K562 (cell line): ENCODE measurements around the gene COL15A1. TPM values are rescaled to one million over a fixed set of nuclear protein-coding genes. Genes with fewer than 3 reads are reported as not detected.
A peak's percentile ranks its signal among the peaks of the same experiment; 100 is the strongest.

Experiments
- ATAC-seq: fragments of 200-7000 bp; cut with Tn5 transposase; 3 replicates; pipeline ENCODE4 v1.9.1; 2020; ENCODE audit warnings: moderate library complexity
- BruUV-seq: library from RNA; stranded (reverse); fragments of 400-500 nt; replicated peaks from 2 replicates; lab custom pipeline; 2021; lab: Mats Ljungman, UMichigan
- CTCF ChIA-PET: fragments of 300-600 bp; formaldehyde crosslinking; extraction: SDS; loops from one replicate; lab custom pipeline; 2021; ENCODE audit warnings: low intra/inter-chr PET ratio; lab: Yijun Ruan, JAX
- POLR2A ChIA-PET: fragments of 300-600, 350-650 bp; sonication (Branson Sonifier 250); formaldehyde crosslinking; extraction: SDS; loops from one replicate; lab custom pipeline; 2021; ENCODE audit warnings: antibody characterized with exemption, inconsistent platforms; lab: Yijun Ruan, JAX
- DNase-seq, 4 experiments: peaks; one replicate each; pipeline versions ENCODE4 v3.0.0 to v3.0.0-alpha.2; 2011 to 2018; ENCODE audit warnings: low spot score in 3 of 4, mixed read lengths in 3 of 4; ENCODE audit errors: extremely low read depth in 1 of 4
- FAIRE-seq: peaks from 2 replicates; lab custom pipeline; 2011; peaks lifted over from hg19 to GRCh38; lab: Jason Lieb, UNC
- H2AFZ ChIP-seq: 2 replicates; pipeline ENCODE4 v1.6.0; 2011; ENCODE audit warnings: low read depth, low read length, control low read depth, inconsistent platforms
- H3K27ac ChIP-seq: fragments of 200-600 bp; 3 replicates; pipeline ENCODE4 v1.8.0; 2011; ENCODE audit warnings: low read depth, mild to moderate bottlenecking, control low read depth, inconsistent platforms, low read length, moderate library complexity, mixed read lengths; ENCODE audit errors: extremely low read depth
- H3K27me3 ChIP-seq, 2 experiments: fragments of 300-600 bp in 1 of 2; 2 replicates in 1 of 2; 3 replicates in 1 of 2; pipeline versions ENCODE4 v1.6.0 to v1.8.0; 2011; ENCODE audit warnings: inconsistent platforms in 2 of 2, low read length in 2 of 2, mild to moderate bottlenecking in 1 of 2, mixed read lengths in 1 of 2, moderate library complexity in 1 of 2; ENCODE audit not compliant: control insufficient read depth in 2 of 2, insufficient read depth in 2 of 2
- H3K36me3 ChIP-seq: fragments of 300-600 bp; 3 replicates; pipeline ENCODE4 v1.8.0; 2011; ENCODE audit warnings: mild to moderate bottlenecking, low read length, inconsistent platforms; ENCODE audit not compliant: control insufficient read depth, insufficient read depth
- H3K4me1 ChIP-seq, 2 experiments: fragments of 200-600 bp in 1 of 2; replicated peaks in 1 of 2; 2 replicates in 1 of 2; 3 replicates in 1 of 2; pipeline versions ENCODE4 v1.5.1 to v1.8.0; 2011; ENCODE audit warnings: inconsistent platforms in 2 of 2, low read length in 2 of 2, mild to moderate bottlenecking in 1 of 2, mixed read lengths in 1 of 2, moderate library complexity in 1 of 2; ENCODE audit not compliant: control insufficient read depth in 2 of 2, insufficient read depth in 2 of 2
- H3K4me2 ChIP-seq: 2 replicates; pipeline ENCODE4 v1.6.1; 2011; ENCODE audit warnings: low read length, control low read depth, inconsistent platforms, mixed read lengths; ENCODE audit not compliant: insufficient read depth
- H3K4me3 ChIP-seq: fragments of 200-600 bp; sonication (generic), shearing (Covaris generic); 2 replicates; pipeline ENCODE4 v1.5.1; 2016; ENCODE audit warnings: control low read depth, inconsistent platforms
- H3K79me2 ChIP-seq: fragments of 200-600 bp; 3 replicates; pipeline ENCODE4 v1.8.0; 2011; ENCODE audit warnings: low read length, inconsistent platforms; ENCODE audit not compliant: control insufficient read depth, insufficient read depth
- H3K9ac ChIP-seq, 2 experiments: 2 replicates each; pipeline versions ENCODE4 v1.6.0 to v1.6.1; 2011; ENCODE audit warnings: low read depth in 2 of 2, low read length in 2 of 2, control low read depth in 1 of 2, inconsistent platforms in 1 of 2, mild to moderate bottlenecking in 1 of 2, mixed read lengths in 1 of 2; ENCODE audit not compliant: insufficient read depth in 1 of 2
- H3K9me1 ChIP-seq: one replicate; pipeline ENCODE4 v1.6.0; 2011; ENCODE audit warnings: inconsistent platforms, mild to moderate bottlenecking, low read length, moderate library complexity; ENCODE audit not compliant: control insufficient read depth, insufficient read depth
- H3K9me3 ChIP-seq: replicated peaks from 2 replicates; pipeline ENCODE4 v1.5.1; 2011; ENCODE audit warnings: low read depth, low read length, inconsistent platforms; ENCODE audit not compliant: control insufficient read depth, insufficient read depth
- H4K20me1 ChIP-seq: replicated peaks from 2 replicates; pipeline ENCODE4 v1.6.1; 2011; ENCODE audit warnings: low read length, inconsistent platforms, mixed read lengths; ENCODE audit not compliant: control insufficient read depth, insufficient read depth
- ARID3B ChIP-seq: fragments of 250-450 bp; sonication (Bioruptor Pico); IDR thresholded peaks from 2 replicates; pipeline ENCODE4 v1.4.0; 2020; ENCODE audit warnings: borderline replicate concordance
- CEBPZ ChIP-seq: fragments of 150-350 bp; IDR thresholded peaks from 2 replicates; pipeline ENCODE4 v1.6.1; 2014; ENCODE audit warnings: low read depth, mild to moderate bottlenecking, low read length, borderline replicate concordance
- EHMT2 ChIP-seq: fragments of 450-650 bp; IDR thresholded peaks from 2 replicates; pipeline ENCODE4 v1.6.1; 2018; ENCODE audit warnings: antibody characterized with exemption
- HNRNPL ChIP-seq: fragments of 200-400 bp; formaldehyde crosslinking; IDR thresholded peaks from 2 replicates; pipeline ENCODE4 v1.6.1; 2017; ENCODE audit warnings: low read depth, mild to moderate bottlenecking, low read length
- SNRNP70 ChIP-seq: fragments of 200-400 bp; formaldehyde crosslinking; optimal IDR thresholded peaks from 2 replicates; pipeline ENCODE3; 2017; ENCODE audit warnings: low read depth, low read length
- STAT6 ChIP-seq: sonication (generic); formaldehyde crosslinking; IDR thresholded peaks from 2 replicates; pipeline ENCODE4 v1.8.1; 2023; ENCODE audit warnings: mild to moderate bottlenecking, missing genetic modification reagents
- TAF15 ChIP-seq: fragments of 200-400 bp; formaldehyde crosslinking; IDR thresholded peaks from 2 replicates; pipeline ENCODE4 v1.6.1; 2017; ENCODE audit warnings: mild to moderate bottlenecking, low read depth, low read length, moderate library complexity
- ZBTB33 ChIP-seq: sonication (generic); formaldehyde crosslinking; IDR thresholded peaks from 2 replicates; pipeline ENCODE4 v1.8.1; 2023; ENCODE audit warnings: mild to moderate bottlenecking, missing genetic modification reagents
- WGBS: fragments of 100-300 bp; shearing (Covaris generic); methylation state at CpG from one replicate; pipeline ENCODE4 v1.1.6; 2016; ENCODE audit warnings: low coverage, mixed read lengths; ENCODE audit not compliant: insufficient coverage; ENCODE audit errors: missing lambda C conversion rate; 5-methylcytosine and 5-hydroxymethylcytosine counted together
- in situ Hi-C: fragments of 300-500 bp; cut with MboI; formaldehyde crosslinking; loops from 4 replicates; pipeline ENCODE4 v1.15.0; 2018; ENCODE audit warnings: inconsistent platforms, mixed read lengths
- intact Hi-C: fragments of 100-400 bp; cut with micrococcal nuclease; formaldehyde crosslinking; loops from 2 replicates; pipeline ENCODE4 v1.14.2; 2022
- polyA plus RNA-seq, 8 experiments: library from polyadenylated mRNA; depleted of rRNA in 4 of 8; stranded (reverse) in 5 of 8; unstranded in 3 of 8; fragments of >200 nt; fragmentation: Nextera tagmentation in 2 of 8; fragmentation: Illumina TruSeq in 1 of 8; extraction: Ambion mirVana in 2 of 8; extraction: Trizol in 1 of 8; gene quantifications; 2 replicates each; pipeline versions ENCODE4 v1.2.1 to v1.2.3, GENCODE V29; 2011 to 2014; ENCODE audit warnings: inconsistent platforms in 1 of 8, missing spikeins in 1 of 8
- total RNA-seq, 7 experiments: library from RNA; depleted of rRNA in 6 of 7; stranded (reverse); fragments of >200 nt in 6 of 7; fragmentation: Illumina TruSeq in 2 of 7; extraction: Trizol in 2 of 7; gene quantifications; 2 replicates each; pipeline versions ENCODE4 v1.2.1 to v1.2.3, GENCODE V29; 2011 to 2021; ENCODE audit warnings: low replicate concordance in 1 of 7

The COL15A1 gene
- total and polyA plus RNA-seq, 9 of the 15 experiments (the other 6 are each of a cell fraction or from before 2014, with no cell fraction given), result 0.46 to 5.1 (median 2.6) TPM

GRCh38 chr9:98944057-98944733 is 488 bp downstream of the COL15A1 start:
- Histone ChIP-seq H3K36me3 (no peaks in the 10 kb centered on the region), H3K9me3 (no peaks in the 10 kb centered on the region), H3K27ac (no peak overlapping the region), H2AFZ (peak overlapping the region; percentile 65), H3K79me2 (no peaks in the 10 kb centered on the region), H3K9ac (peak overlapping the region in 1 of 2 experiments; percentile 88; a peak in 2 of 4 replicates), H3K4me1 (peaks cover 13 to 21% of the 10 kb centered on the region in 2 experiments), H3K4me2 (peak overlapping the region; percentile 73), H4K20me1 (no peaks in the 10 kb centered on the region), H3K9me1 (no peaks in the 10 kb centered on the region), H3K27me3 (peaks cover 0 to 17% of the 10 kb centered on the region in 2 experiments; a peak in 3 of 5 replicates), H3K4me3 (peak overlapping the region; percentile 38)
- no TSS peak for BruUV-seq
- WGBS, result 60% methylated on average over 24 of the region's 46 CpGs
- CTCF ChIA-PET, result no interaction called here
- no peak for DNase-seq
- no peak for ATAC-seq
- in situ Hi-C loops (no loop called here), intact Hi-C loops (no loop called here)
- POLR2A ChIA-PET, result interaction anchor here (0.6 to 4.8 kb wide), 2 partner anchors 13 to 961 kb away, joined by 4 to 21 read pairs; partner anchors contain the start of gene ANP32B
- FAIRE-seq, result no peak
- no peak for TF ChIP-seq CEBPZ
- no peak for TF ChIP-seq EHMT2
- TF ChIP-seq SNRNP70, result no peak
- TF ChIP-seq STAT6 (CRISPR knock-in tag), result no peak; the same call in 1 of the 2 replicates
- TF ChIP-seq TAF15, result no peak
- 0 out of 2 replicates have a peak, but pooled peaks have one; percentile 20 for TF ChIP-seq ARID3B (CRISPR knock-in tag)
- TF ChIP-seq ZBTB33 (CRISPR knock-in tag), result peak; percentile 75; the same call in 1 of the 2 replicates
- TF ChIP-seq HNRNPL, result 0 out of 2 replicates have a peak, but pooled peaks have one; percentile 10
